OCI-LY7 (cell line): ENCODE data around the gene TSR3. TPM values are rescaled to one million over a fixed set of nuclear protein-coding genes. Genes with fewer than 3 reads are reported as not detected.

Experiments
- BruUV-seq: library from RNA; stranded (reverse); fragments of 400-500 nt; replicated peaks from 2 replicates; lab custom pipeline; 2021; lab: Mats Ljungman, UMichigan
- CTCF ChIA-PET: fragments of 300-600 bp; sonication (Branson Sonifier 250); formaldehyde crosslinking; loops from one replicate; lab custom pipeline; 2022; ENCODE audit warnings: antibody characterized with exemption; ENCODE audit not compliant: unreplicated experiment; lab: Charles Lee
- POLR2A ChIA-PET: fragments of 300-600 bp; sonication (Branson Sonifier 250); formaldehyde crosslinking; loops from one replicate; lab custom pipeline; 2022; ENCODE audit warnings: antibody characterized with exemption; lab: Charles Lee
- DNase-seq: peaks from one replicate; pipeline ENCODE4 v3.0.0-alpha.2; 2015; ENCODE audit warnings: low spot score
- H2AFZ ChIP-seq: fragments of 200-600 bp; sonication (generic), shearing (Covaris generic); 2 replicates; pipeline ENCODE4 v1.6.1; 2014; ENCODE audit warnings: mild to moderate bottlenecking, antibody characterized with exemption, low read length, moderate library complexity
- H3K27ac ChIP-seq: fragments of 200-600 bp; sonication (generic); 2 replicates; pipeline ENCODE4 v1.5.1; 2014; ENCODE audit warnings: mixed run types, low read depth, mild to moderate bottlenecking, moderate library complexity, low read length, inconsistent platforms; ENCODE audit not compliant: poor library complexity, severe bottlenecking
- H3K36me3 ChIP-seq: fragments of 200-600 bp; sonication (generic); 2 replicates; pipeline ENCODE4 v1.6.1; 2014; ENCODE audit warnings: mild to moderate bottlenecking, antibody characterized with exemption, low read length, moderate library complexity, mixed read lengths; ENCODE audit not compliant: insufficient read depth
- H3K4me1 ChIP-seq: fragments of 200-600 bp; sonication (generic); 2 replicates; pipeline ENCODE4 v1.5.1; 2014; ENCODE audit warnings: mild to moderate bottlenecking, low read length; ENCODE audit not compliant: insufficient read depth, poor library complexity, severe bottlenecking
- H3K4me2 ChIP-seq: fragments of 200-600 bp; sonication (generic); 2 replicates; pipeline ENCODE4 v1.6.1; 2014; ENCODE audit warnings: mild to moderate bottlenecking, low read length
- H3K4me3 ChIP-seq: fragments of 200-600 bp; sonication (generic); 2 replicates; pipeline ENCODE4 v1.5.1; 2014; ENCODE audit warnings: mild to moderate bottlenecking, low read depth, low read length; ENCODE audit not compliant: poor library complexity, severe bottlenecking
- H3K79me2 ChIP-seq: fragments of 200-600 bp; sonication (generic); 2 replicates; pipeline ENCODE4 v1.6.1; 2016; ENCODE audit warnings: low read depth, mild to moderate bottlenecking, low read length, moderate library complexity, mixed read lengths; ENCODE audit not compliant: insufficient read depth
- H3K9me2 ChIP-seq: fragments of 200-600 bp; sonication (generic); 2 replicates; pipeline ENCODE4 v1.6.1; 2016; ENCODE audit warnings: mild to moderate bottlenecking, low read length, mixed read lengths; ENCODE audit not compliant: insufficient read depth
- H3K9me3 ChIP-seq: fragments of 200-600 bp; sonication (generic); 2 replicates; pipeline ENCODE4 v1.6.1; 2014; ENCODE audit warnings: mild to moderate bottlenecking, mixed run types, low read length, mixed read lengths
- H4K20me1 ChIP-seq: fragments of 200-600 bp; sonication (generic); 2 replicates; pipeline ENCODE4 v1.6.1; 2014; ENCODE audit warnings: mild to moderate bottlenecking, antibody characterized with exemption, low read length, moderate library complexity, mixed read lengths; ENCODE audit not compliant: insufficient read depth
- CTCF ChIP-seq: fragments of 200-600 bp; sonication (generic); conservative IDR thresholded peaks from 2 replicates; pipeline ENCODE4 v1.5.1; 2014; ENCODE audit warnings: mild to moderate bottlenecking, antibody characterized with exemption, low read length, moderate library complexity, mixed read lengths
- EZH2phosphoT487 ChIP-seq: fragments of 200-600 bp; sonication (generic); IDR thresholded peaks from 2 replicates; pipeline ENCODE4 v1.6.1; 2018; ENCODE audit warnings: low read depth, borderline replicate concordance, mild to moderate bottlenecking, mixed run types, antibody characterized with exemption, low read length, moderate library complexity, mixed read lengths
- intact Hi-C: fragments of 100-400 bp; cut with micrococcal nuclease; formaldehyde crosslinking; loops from one replicate; pipeline ENCODE4 v1.10.0; 2022; ENCODE audit not compliant: unreplicated experiment
- total RNA-seq, 2 experiments: library from RNA; depleted of rRNA in 1 of 2; stranded (reverse); fragments of >200 nt in 1 of 2; shearing (Covaris generic) in 1 of 2; gene quantifications; 2 replicates each; pipeline ENCODE4 v1.2.3, GENCODE V29; 2014 to 2022

Gene TSR3
- total RNA-seq, 2 experiments from 2014 or later = 47.2 to 75.8 TPM

- H3K27ac ChIP-seq = no peak overlapping the region
- peaks cover 63% of the 10 kb centered on the region for H3K36me3 ChIP-seq
- no TSS peak for BruUV-seq
- no peaks in the 10 kb centered on the region for H3K9me2 ChIP-seq
- CTCF ChIA-PET = no interaction called here
- intact Hi-C loops = no loop called here
- no peak for TF ChIP-seq EZH2phosphoT487
- TF ChIP-seq CTCF = no peak
- H3K4me3 ChIP-seq = peak overlapping the region; percentile 99
- H2AFZ ChIP-seq = no peak overlapping the region
- peaks cover 14% of the 10 kb centered on the region for H3K4me1 ChIP-seq
- DNase-seq = no peak
- peaks cover 53% of the 10 kb centered on the region for H3K79me2 ChIP-seq
- H3K4me2 ChIP-seq = peak overlapping the region; percentile 82
- H4K20me1 ChIP-seq = peaks cover 26% of the 10 kb centered on the region; the same call in 1 of the 2 replicates
- no peaks in the 10 kb centered on the region; the same call in 1 of the 2 replicates for H3K9me3 ChIP-seq
- POLR2A ChIA-PET = no interaction called here
Measured at GRCh38 chr16:1311212-1311737, 40.4 kb downstream of the TSR3 start.

- no TSS peak for BruUV-seq
- H3K9me2 ChIP-seq = no peaks in the 10 kb centered on the region
- H3K4me3 ChIP-seq = peak overlapping the region; percentile 99
- H3K36me3 ChIP-seq = peaks cover 58% of the 10 kb centered on the region
- POLR2A ChIA-PET = no interaction called here
- H3K9me3 ChIP-seq = no peaks in the 10 kb centered on the region; the same call in 1 of the 2 replicates
- peaks cover 26% of the 10 kb centered on the region; the same call in 1 of the 2 replicates for H4K20me1 ChIP-seq
- H3K4me2 ChIP-seq = peak overlapping the region; percentile 82
- H2AFZ ChIP-seq = no peak overlapping the region
- TF ChIP-seq CTCF (no peak), EZH2phosphoT487 (no peak)
- H3K4me1 ChIP-seq = peaks cover 17% of the 10 kb centered on the region
- CTCF ChIA-PET = no interaction called here
- intact Hi-C loops = no loop called here
- peaks cover 53% of the 10 kb centered on the region for H3K79me2 ChIP-seq
- H3K27ac ChIP-seq = peak overlapping the region; percentile 62
- peak; percentile 71 for DNase-seq
Measured at GRCh38 chr16:1310832-1311200, 40.9 kb downstream of the TSR3 start.
